HEK293T (cell line): ENCODE data around the gene LINGO4.
"Not testable (repeated sequence)": the region's sequence is repeated elsewhere in the genome, so short reads cannot be mapped to it uniquely, and the experiment has no call there.

Experiments
- CTCF ChIA-PET: fragments of 350-600 bp; formaldehyde crosslinking; extraction: SDS; loops from one replicate; lab custom pipeline; 2021; ENCODE audit warnings: antibody characterized with exemption, inconsistent platforms; lab: Yijun Ruan, JAX
- POLR2A ChIA-PET: fragments of 350-600 bp; formaldehyde crosslinking; extraction: SDS; loops from one replicate; lab custom pipeline; 2020; ENCODE audit warnings: antibody characterized with exemption, inconsistent platforms; lab: Yijun Ruan, JAX
- DNase-seq: peaks from one replicate; pipeline ENCODE4 v3.0.0; 2012; ENCODE audit warnings: mixed read lengths; ENCODE audit errors: extremely low spot score
- ARNT ChIP-seq: fragments of 450-650 bp; IDR thresholded peaks from 2 replicates; pipeline ENCODE4 v1.6.1; 2017; ENCODE audit warnings: mild to moderate bottlenecking
- BHLHE40 ChIP-seq: fragments of 450-650 bp; IDR thresholded peaks from 2 replicates; pipeline ENCODE4 v1.6.1; 2016; ENCODE audit warnings: mild to moderate bottlenecking, moderate library complexity, borderline replicate concordance
- CTBP1 ChIP-seq: fragments of 450-650 bp; IDR thresholded peaks from 2 replicates; pipeline ENCODE4 v1.6.1; 2016; ENCODE audit warnings: borderline replicate concordance
- ELF4 ChIP-seq: fragments of 450-650 bp; IDR thresholded peaks from 2 replicates; pipeline ENCODE4 v1.6.1; 2017; ENCODE audit warnings: antibody characterized with exemption
- FOXA1 ChIP-seq: fragments of 450-650 bp; IDR thresholded peaks from 2 replicates; pipeline ENCODE4 v1.6.1; 2016; ENCODE audit warnings: mild to moderate bottlenecking
- FOXK2 ChIP-seq: fragments of 450-650 bp; IDR thresholded peaks from 2 replicates; pipeline ENCODE4 v1.6.1; 2016; ENCODE audit warnings: mild to moderate bottlenecking
- FOXM1 ChIP-seq: fragments of 450-650 bp; IDR thresholded peaks from 2 replicates; pipeline ENCODE4 v1.6.1; 2017; ENCODE audit warnings: mild to moderate bottlenecking, borderline replicate concordance
- HDGF ChIP-seq: fragments of 450-650 bp; IDR thresholded peaks from 2 replicates; pipeline ENCODE4 v1.6.1; 2017; ENCODE audit warnings: antibody characterized with exemption, borderline replicate concordance
- L3MBTL2 ChIP-seq: fragments of 450-650 bp; conservative IDR thresholded peaks from 2 replicates; pipeline ENCODE4 v1.6.1; 2016; ENCODE audit warnings: mild to moderate bottlenecking
- LEF1 ChIP-seq: fragments of 450-650 bp; IDR thresholded peaks from 2 replicates; pipeline ENCODE4 v1.6.1; 2017; ENCODE audit warnings: mild to moderate bottlenecking, borderline replicate concordance
- NFRKB ChIP-seq: fragments of 450-650 bp; IDR thresholded peaks from 2 replicates; pipeline ENCODE4 v1.6.1; 2016; ENCODE audit warnings: mild to moderate bottlenecking, moderate library complexity
- PKNOX1 ChIP-seq: fragments of 450-650 bp; IDR thresholded peaks from 2 replicates; pipeline ENCODE4 v1.6.1; 2016
- SP1 ChIP-seq: fragments of 450-650 bp; IDR thresholded peaks from 2 replicates; pipeline ENCODE4 v1.6.1; 2017
- SUZ12 ChIP-seq: fragments of 450-650 bp; IDR thresholded peaks from 2 replicates; pipeline ENCODE4 v1.6.1; 2016; ENCODE audit warnings: mild to moderate bottlenecking
- TARDBP ChIP-seq: fragments of 450-650 bp; IDR thresholded peaks from 2 replicates; pipeline ENCODE4 v1.6.1; 2016
- ZNF384 ChIP-seq: fragments of 450-650 bp; IDR thresholded peaks from 2 replicates; pipeline ENCODE4 v1.6.1; 2016

LINGO4 gene

GRCh38 chr1:151782741-151783140 is 22.5 kb downstream of the LINGO4 start:
- DNase-seq, result no peak
- TF ChIP-seq ARNT (no peak), FOXA1 (no peak), HDGF (no peak), CTBP1 (no peak), BHLHE40 (no peak), PKNOX1 (no peak), ZNF384 (no peak), SUZ12 (no peak), SP1 (no peak), L3MBTL2 (no peak), NFRKB (no peak), ELF4 (no peak), FOXM1 (no peak), FOXK2 (no peak), TARDBP (no peak), LEF1 (no peak)
- ChIA-PET POLR2A (no interaction called here), CTCF (no interaction called here)

GRCh38 chr1:151782026-151782425 is 23.2 kb downstream of the LINGO4 start:
- CTCF ChIA-PET, result not testable (repeated sequence)

GRCh38 chr1:151780736-151781135 is 24.5 kb downstream of the LINGO4 start:
- CTCF ChIA-PET, DNase-seq: not testable (repeated sequence)
- POLR2A ChIA-PET, result interaction anchor here (1.7 kb wide), 1 partner anchor 9 kb away, joined by 5 read pairs; no protein-coding TSS in a partner anchor

More at GRCh38 chr1:151782026-151782425, 23.2 kb downstream of the LINGO4 start:
- DNase-seq, POLR2A ChIA-PET: not testable (repeated sequence)

- POLR2A ChIA-PET, result interaction anchor here (1.7 kb wide), 1 partner anchor 10 kb away, joined by 5 read pairs; no protein-coding TSS in a partner anchor
- no peak for DNase-seq
- CTCF ChIA-PET, result no interaction called here
- no peak for TF ChIP-seq FOXK2
- no peak for TF ChIP-seq L3MBTL2
Observed at GRCh38 chr1:151779852-151780251, 25.4 kb downstream of the LINGO4 start.

- DNase-seq, result no peak
- ChIA-PET CTCF (interaction anchor here (0.6 kb wide), 1 partner anchor 225 kb away, joined by 4 read pairs; no protein-coding TSS in a partner anchor), POLR2A (interaction anchor here (1.2 kb wide), 1 partner anchor 12 kb away, joined by 6 read pairs; no protein-coding TSS in a partner anchor)
- no peak for TF ChIP-seq SP1
- no peak for TF ChIP-seq SUZ12
- no peak for TF ChIP-seq PKNOX1
- no peak for TF ChIP-seq BHLHE40
- no peak for TF ChIP-seq FOXM1
Observed at GRCh38 chr1:151777317-151777716, 27.9 kb downstream of the LINGO4 start.

- ChIA-PET CTCF (no interaction called here), POLR2A (interaction anchor here (1.2 kb wide), 1 partner anchor 13 kb away, joined by 6 read pairs; no protein-coding TSS in a partner anchor)
- no peak for TF ChIP-seq SP1
- TF ChIP-seq PKNOX1, result no peak
- no peak for TF ChIP-seq ARNT
- no peak for TF ChIP-seq TARDBP
- TF ChIP-seq HDGF, result no peak
- TF ChIP-seq FOXK2, result no peak
- no peak for TF ChIP-seq ZNF384
- TF ChIP-seq FOXA1, result no peak
- no peak for TF ChIP-seq CTBP1
- no peak for TF ChIP-seq L3MBTL2
- no peak for DNase-seq
Observed at GRCh38 chr1:151776665-151777062, 28.6 kb downstream of the LINGO4 start.

- ChIA-PET POLR2A (interaction anchor here (1.2 kb wide), 1 partner anchor 13 kb away, joined by 6 read pairs; no protein-coding TSS in a partner anchor), CTCF (no interaction called here)
- DNase-seq, result no peak
- TF ChIP-seq FOXM1 (no peak), NFRKB (no peak), LEF1 (no peak), ARNT (no peak), PKNOX1 (no peak), ELF4 (no peak), BHLHE40 (no peak), FOXA1 (no peak), HDGF (no peak), FOXK2 (no peak), L3MBTL2 (no peak), SUZ12 (no peak), ZNF384 (no peak)
Observed at GRCh38 chr1:151775894-151776664, 29.1 kb downstream of the LINGO4 start.
